Activated CD8-positive, alpha-beta memory T cell treated with anti-CD3 and anti-CD28 coated beads for 24 hours (primary cell): ENCODE results near the gene HS6ST3.

Source experiments
- DNase-seq: peaks from one replicate; pipeline ENCODE4 v3.0.0-alpha.2; 2020

Gene HS6ST3

DNA sequence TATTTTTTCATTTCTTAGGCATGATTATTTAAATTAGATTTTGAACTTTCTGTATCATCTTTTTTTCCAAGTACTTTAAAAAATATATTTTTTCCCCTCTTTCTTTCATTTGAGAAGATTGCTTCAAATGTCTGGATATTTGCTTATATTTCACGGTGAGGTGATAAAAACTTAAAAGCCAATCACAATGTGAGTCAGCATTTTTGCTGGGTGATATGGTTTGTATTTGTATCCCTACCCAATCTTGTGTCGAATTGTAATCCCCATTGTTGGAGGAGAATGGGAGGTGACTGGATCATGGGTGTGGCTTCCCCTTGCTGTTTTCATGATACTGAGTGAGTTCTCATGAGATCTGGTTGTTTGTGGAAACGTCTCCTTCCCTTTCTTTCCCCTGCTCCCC is 583.9 kb downstream of the HS6ST3 start:
- no peak for DNase-seq

DNA sequence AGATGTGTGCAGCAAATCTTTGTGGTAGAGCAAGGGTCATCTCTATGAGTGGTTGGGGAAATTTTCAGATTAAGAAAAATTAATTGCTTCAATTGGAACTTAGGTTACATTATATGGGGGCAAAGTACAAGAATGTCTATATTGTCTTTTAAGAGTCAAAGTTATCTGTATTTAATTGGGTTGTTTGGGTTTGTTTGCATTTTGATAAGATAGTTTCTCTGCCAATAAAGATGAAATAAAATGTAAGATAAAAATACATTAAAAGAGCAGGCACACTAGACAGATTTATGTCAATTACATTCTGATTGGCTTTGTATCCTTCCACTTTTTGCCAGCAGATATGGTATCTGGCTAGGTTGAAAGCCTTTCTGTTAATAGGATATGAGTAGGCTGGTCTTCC is 587.1 kb downstream of the HS6ST3 start:
- DNase-seq, result no peak

DNA sequence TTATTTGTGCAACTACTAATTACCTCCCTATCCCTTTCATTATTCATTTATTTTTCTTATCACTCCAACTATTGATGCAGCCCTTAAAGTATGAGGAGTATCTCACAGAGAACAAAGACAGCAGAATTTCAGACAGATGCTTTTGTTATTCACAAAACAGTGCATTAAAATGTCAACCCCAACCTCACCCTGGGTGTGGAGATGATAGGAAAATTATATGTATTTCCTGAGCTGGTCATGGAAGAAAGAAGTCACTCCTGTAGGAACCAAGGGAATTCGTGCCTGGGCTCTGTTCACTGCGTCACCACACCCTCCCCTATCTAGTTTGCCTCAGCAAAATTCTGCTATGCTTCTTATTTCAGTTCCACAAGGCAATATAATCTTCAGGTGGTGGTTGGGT is 588.9 kb downstream of the HS6ST3 start:
- DNase-seq, result no peak

DNA sequence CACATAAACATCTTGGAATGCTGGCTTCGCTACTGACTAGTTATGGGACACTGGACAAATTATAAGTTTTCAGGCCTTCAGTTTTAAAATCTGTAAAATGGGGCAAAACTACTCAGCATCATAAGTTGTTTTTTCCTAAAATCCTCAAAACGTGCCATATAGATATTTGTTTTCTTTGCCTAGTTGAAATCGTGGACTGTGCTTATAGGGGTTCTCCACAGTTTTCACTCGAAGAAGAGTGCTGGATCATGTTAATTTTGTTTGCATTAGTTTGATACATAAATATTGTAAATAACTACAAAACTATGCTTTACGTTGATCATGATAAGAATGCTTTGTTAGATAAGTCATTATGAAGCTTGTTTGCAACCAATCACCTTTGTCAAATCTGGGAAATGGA is 591.0 kb downstream of the HS6ST3 start:
- DNase-seq, result no peak

DNA sequence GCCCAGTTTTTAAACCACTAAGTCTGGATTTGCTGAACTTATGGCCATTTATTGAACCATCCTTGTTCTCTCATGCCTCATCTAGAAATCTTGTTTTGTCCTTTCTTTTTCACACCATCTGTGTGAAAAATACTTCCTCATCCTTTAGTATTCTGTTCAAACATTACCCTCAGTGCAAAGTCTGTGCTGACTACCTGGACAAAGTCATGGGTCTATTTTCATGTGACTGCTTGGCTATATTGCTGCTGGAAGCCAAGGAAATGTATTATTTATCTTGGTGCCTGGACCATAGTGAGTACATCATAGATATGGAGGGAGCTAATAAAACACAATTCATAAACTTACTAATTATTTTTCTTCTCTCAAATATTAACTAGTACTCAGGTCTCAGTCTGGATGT is 591.9 kb downstream of the HS6ST3 start:
- DNase-seq, result no peak

DNA sequence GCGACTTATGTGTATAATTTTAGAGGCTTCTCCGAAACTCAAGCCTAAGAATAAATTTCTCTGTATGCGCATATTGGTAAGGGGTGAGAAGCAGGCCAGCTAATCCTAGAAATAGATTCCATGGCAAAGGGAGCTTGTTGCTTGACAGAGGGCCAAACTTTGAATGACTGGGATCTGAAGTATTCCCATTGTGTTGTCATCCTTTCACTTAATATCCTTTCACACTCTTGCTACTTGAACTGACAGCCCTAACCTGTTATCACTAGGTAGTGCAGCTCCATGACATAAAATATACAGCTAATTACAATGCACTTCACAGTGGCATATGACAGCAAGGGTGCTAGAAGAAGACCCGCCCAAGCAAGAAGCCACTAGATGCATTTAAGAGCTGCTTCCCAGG is 594.6 kb downstream of the HS6ST3 start:
- DNase-seq, result no peak

DNA sequence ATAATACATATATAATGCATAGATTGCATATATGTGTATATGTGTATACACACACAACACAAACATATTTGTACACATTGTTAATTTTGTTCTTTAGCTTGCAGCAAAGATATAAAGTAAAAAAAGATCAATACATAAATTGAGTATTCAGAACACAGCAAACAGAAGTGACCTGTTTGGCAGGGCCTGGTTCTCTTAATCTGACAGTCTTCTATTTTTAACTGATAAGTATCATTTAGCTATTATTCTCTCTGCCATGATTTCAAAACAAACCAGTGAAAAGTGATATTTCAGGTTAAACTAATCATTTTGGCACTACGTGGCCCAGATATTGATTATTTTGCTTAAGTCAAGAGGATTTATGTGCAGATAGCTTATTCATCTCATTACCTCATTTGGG is 595.0 kb downstream of the HS6ST3 start:
- no peak for DNase-seq

DNA sequence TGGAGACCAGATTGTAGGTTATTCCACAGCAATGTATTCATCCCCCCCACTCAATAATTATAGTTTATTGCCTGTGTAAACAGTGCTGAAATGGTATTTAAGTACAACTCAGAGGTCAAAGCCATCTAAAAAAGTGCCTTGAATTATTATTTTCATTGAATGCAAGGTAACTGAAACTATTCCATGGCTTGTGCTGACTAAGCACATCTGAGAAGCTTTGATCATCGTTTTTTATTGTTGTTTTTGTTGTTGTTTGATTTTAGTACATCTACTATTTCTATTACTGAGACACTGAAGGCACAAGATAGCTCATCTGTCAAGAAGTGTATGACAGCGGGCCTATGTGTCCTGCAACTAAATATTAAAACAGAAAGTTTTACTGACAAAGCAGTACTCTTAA is 596.4 kb downstream of the HS6ST3 start:
- no peak for DNase-seq

DNA sequence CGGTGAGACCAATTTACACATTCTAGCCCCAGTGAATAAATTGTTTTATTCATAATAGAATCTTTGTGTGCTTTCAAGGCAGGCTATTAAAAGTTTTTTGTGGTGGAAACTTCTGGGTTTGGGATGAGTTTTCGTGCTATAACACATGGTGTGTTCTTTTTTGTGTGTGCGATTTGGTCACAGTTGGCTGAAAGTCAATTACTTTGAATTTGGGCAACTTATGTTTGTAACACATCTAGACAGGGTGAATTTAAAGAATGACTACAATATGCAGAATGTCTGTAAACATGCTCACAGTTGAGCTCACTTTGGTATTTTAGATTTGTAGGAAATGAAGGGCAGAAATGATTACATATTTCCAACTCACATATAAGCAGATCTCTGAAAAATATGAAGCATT is 597.3 kb downstream of the HS6ST3 start:
- no peak for DNase-seq

DNA sequence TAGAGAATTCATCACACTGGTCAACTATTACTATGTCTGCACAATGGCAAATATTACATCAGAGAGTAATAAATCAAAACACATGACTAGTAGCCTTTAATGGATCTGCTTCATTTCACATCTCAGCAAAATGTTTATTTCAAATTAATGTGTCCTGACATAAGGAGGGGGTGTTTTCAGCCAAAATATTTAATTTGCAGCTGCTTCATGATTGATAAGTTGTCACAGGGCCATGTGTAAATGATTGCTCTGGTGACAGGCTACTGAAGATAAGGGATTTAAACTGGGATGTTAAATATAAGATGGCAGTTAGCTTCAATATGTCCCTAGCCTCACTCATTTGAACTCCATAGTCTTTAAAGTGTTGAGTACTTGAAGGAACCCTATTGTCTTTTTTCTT is 601.1 kb downstream of the HS6ST3 start:
- no peak for DNase-seq

DNA sequence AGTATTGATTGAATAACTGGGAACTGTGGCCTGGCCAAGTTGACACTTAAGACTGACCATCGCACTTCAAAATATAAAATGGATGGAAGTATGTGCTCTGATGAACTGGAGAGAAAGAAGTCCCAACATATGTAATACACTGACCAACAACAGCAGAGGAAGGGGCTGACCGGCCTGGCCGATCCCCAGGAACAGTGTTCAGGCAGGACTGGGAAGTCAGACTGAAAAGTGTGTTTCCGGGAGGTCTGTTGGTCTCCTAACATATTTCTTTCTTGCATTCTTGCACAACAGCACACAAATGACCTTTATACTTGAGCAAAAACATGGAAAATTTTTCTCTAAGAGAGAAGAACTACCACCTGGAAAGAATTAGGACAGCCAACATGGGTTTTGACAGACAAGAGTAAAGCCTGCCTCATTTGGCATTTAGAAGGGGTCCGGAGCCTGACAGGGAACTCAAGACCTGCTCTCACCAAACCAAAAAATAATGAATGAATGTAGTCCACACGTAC is 606.5 kb downstream of the HS6ST3 start:
- no peak for DNase-seq

DNA sequence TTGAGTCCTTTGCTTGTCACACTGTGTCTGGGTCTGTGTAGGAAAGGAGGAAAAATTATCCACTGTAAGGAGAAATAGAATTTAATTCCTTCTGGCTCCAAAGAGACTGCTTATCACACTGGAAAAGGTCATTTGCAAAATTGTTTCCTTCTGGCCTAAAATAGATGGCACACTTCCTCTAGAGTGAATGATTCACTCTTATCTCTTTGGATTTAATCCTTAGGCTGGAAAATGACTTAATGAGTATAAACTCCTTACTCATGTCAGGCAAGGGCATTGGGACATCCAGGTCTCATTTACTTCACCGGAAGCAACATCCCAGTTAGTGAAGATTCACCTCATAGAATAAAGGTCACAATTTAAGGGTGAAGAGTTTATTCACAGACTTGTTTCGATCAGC is 610.8 kb downstream of the HS6ST3 start:
- no peak for DNase-seq

DNA sequence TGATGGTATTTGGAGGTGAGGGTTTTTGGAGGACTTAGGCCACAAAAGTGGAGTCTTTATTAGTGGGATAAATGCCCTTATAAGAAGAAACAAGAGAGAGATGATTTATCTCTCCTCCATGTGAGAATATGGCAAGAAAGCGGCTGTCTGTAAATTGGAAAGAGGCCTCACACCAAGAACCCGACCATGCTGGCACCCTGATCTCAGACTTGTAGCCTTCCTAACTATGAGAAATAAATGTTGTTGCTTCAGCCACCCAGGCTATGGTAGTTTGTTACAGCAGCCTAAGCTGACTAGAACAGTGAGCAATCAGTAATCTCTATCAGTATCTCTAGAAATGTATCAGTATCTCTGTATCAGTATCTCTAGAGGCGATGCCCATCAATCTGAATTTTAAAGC is 617.2 kb downstream of the HS6ST3 start:
- no peak for DNase-seq

DNA sequence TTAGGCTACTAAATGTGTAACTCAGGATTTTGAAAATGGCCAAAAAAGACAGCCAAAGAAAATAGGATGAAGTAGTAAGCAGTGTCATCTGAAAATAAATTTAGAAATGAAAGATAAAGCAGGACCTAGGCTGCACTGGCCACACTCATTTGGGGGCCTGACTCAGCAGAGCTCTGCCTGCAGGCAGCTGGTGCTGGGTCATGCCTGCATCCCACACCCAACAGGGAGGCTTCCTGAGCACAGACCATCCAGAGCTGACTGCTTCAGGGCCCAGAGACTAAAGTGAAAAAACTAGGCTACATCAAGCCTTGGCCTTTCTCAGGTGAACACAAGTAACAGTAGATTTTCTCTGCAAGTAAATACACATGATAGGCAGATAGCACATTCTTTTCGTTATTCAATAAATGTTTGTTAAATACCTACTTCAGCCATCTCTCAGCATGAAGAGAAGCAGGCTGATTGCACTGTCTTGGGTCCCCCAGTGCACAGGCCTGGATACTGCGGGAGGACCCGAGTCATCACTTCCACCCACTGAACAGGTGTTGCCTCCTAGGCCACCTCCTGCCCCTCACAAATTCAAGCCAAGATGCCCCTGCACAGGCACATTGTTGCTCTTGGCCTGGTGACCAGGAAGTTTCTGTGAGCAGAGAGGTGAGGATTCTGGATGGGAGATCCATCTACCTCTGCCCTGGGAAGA is 620.4 kb downstream of the HS6ST3 start:
- no peak for DNase-seq

DNA sequence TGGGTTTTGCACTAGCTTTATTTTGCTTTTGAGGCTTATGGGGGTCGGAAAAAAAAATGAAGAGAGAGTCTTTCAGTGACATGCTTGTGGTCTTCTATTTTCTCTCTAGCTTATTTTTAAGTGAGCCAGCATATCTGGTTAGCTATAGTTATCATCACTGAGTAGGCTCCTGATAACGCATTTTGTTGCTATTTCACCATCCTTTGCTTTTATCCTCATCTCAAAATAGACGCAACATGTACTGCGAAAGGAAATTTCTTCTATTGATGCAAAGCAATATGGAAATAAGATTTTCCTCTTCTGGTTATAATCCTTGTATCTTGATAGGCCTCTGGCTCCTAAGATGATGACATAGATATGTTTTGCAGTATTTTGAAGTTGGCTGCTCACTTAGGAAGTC is 630.5 kb downstream of the HS6ST3 start:
- DNase-seq, result no peak

DNA sequence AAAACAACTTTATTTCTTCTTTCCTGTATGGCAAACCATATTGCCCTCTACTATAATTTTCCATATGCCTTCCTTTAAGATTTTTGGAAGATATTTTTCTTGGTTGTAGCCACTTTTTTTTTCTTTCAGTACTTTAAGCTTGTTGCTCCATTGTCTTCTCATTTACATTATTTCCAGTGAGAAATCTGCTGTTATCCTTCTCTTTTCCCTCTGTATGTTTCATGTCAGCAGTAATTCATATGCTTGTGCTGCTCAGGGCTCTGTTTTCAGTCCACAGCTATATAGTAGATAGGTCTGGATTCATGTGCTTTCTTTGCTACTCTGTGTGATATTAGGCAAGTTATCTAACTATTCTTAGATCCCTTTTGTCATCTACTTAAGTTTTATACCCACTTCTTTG is 636.7 kb downstream of the HS6ST3 start:
- no peak for DNase-seq

DNA sequence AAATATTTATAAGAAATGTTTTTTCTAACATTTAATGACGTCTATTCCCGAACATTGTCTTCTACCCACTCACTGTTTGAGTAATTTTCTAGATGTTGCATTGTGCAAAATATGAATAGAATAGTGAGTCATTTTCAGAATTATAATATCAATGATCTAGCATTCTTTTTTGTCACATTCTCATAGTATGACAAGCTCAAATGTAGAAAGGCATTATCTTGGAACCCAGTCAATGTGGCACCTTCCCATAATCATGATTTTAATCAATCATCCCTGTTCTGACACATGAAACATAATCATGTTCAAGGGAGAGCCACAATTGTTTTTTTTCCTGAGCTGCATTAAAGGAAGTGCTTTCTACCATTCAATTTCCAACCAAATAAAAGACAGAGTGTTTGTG is 638.6 kb downstream of the HS6ST3 start:
- DNase-seq, result no peak

DNA sequence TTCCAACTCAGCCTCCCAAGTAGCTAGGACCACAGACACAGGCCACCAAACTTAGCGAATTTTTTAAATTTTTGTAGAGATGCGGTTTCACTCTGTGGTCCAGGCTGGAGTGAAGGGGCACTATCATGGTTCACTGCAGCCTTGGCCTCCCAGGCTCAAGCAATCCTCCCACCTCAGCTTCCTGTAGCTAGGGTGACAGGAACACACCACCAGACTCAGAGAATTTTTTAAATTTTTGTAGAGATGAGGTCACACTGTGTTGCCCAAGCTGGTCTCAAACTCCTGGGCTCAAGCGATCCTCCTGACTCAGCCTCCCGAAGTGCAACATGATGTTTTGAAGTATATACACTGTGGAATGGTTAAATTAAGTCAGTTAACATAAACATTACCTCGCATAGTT is 640.8 kb downstream of the HS6ST3 start:
- DNase-seq, result no peak

DNA sequence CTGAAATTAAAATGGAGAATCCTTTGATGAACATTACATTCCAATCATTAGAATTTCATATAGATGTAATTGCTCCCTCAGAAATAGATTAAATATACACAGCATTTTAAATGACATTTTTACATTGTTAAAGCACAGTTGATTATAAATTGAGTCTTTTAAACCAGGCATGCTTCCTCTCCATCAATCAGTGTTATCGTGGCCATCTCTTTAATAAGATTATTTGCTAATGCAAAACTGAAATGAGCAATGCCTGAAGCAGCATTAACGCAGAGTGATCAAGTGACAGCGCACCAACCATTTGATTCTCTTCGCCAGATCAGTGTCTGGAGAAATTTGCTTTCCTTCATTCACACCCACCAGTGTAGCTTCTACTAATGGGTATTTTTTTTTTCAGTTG is 644.6 kb downstream of the HS6ST3 start:
- DNase-seq, result no peak

DNA sequence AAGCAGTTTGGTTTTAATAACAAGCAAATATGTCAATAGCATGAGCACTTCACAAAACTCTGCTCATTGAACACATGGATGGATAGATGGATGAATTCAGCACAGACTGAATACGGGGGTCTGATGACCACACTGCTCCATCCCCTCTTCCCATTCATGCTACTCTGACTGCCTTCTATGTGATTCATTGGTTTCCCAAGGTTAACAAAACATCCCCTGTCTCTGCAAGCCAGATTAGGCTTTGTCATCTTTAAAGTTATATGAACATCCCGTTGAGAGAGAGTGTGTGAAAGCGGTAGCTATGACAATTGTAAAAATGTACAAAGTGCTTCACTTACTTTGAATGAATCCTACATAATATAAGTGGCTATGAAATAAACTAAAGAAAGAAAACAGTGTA is 651.9 kb downstream of the HS6ST3 start:
- DNase-seq, result no peak

DNA sequence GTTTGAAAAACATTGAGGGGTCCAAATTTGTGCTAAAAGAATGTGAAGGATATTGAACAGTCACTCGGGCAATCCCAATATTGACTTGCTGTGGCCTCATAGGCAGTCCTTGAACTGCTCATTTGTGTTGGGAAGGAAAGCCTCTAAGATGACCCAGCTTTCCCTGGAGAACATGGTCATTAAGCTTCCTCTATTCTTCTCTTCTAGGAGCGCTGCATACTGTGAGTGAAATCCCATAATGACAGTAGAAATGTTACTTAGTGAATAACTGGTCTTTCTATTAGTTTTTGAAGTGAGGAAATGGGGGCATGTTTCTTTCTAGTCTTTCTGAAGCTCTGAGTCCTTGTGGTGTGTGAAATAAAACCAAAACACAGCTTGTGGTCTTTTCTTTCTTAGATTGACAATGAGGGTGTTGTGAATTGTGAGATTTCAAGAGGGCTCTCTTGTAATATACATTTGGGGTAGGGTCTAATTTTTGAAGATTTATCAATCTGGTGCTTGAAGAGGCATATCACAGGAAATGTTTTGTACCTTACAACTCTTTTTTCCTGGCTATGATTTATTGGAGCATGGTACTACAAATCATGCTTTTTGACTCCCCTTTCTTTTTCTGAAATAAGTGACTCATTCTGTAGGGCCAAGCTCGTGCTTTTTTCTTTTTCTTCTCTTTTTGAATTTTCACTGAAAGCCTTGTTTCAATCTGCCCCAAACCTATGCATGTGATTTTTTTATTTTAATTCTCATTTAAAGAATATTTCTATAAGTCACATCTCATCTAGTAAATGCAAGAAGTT is 653.6 kb downstream of the HS6ST3 start:
- DNase-seq, result no peak

DNA sequence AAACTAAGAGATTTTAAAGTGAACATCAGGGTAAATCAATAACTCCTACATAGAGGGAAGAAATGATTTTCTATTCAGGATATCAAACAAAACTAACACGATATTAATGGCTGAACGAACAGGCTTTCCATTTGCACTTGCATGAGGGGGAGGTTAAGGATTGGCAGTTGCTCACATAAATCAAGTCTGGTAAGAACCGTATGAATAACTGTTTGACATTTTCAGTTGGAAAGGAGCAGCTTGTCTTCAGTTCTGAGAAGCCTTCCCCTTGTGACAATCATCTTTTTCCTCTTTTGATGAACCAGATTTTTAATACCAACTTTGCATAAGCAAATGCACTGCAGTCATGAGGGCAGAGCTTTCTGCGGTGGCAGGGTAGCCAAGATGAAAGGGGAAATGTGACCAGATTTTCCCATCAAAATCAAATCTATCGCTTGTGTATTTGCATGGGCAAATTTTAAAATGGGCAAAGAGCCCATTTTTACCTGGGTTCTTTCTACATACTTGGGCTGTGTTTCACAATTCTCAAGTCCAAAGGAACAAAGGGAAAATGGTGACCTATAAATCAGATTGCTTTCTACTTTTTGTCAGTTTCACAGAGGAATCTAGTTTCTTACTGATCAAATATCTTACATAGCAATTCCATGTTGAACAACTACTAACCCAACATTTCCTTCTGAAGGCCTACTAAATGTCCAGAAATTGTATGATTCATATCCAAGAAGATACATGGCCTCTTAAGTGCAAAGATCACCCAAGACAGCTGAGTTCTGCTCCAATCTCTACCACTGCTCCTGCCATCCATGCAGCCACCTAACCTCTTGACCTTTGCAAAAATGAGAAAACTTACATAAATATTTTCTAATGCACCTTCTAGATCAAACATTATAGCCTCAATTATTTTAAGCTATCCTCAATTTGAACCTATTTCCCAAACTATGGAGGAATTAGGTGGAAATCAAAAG is 654.7 kb downstream of the HS6ST3 start:
- no peak for DNase-seq

DNA sequence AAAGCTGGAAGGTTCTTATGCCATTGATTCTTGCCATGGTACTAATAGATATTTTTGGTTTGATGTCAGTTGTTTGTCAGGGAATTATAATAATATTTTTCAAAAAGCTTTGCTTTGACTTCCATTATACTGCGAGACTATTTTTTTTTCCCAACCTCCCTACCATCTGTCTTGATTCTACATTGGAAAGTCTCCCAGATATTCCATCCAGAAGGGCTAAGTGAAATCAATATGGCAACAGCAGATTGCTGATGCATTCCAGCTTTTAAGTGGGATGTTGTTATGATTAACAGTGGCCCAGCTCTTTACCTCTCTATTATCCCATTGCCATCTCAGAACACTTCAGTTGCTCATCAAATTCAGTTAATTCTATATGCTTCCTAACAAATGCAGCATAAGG is 657.0 kb downstream of the HS6ST3 start:
- DNase-seq, result no peak
